Activated T-cell treated with anti-CD3 and anti-CD28 coated beads, Interleukin-2, amount 50 U/mL, for 72 hours (primary cell): ENCODE measurements around the gene DNAJC12. TPM values are rescaled to one million over a fixed set of nuclear protein-coding genes. Genes with fewer than 3 reads are reported as not detected.
"Not testable (repeated sequence)": the region's sequence is repeated elsewhere in the genome, so short reads cannot be mapped to it uniquely, and the experiment has no call there.

Source experiments
- ATAC-seq, 2 donors: fragments of 150-1000 bp; cut with Tn5 transposase; replicated peaks in 1 of 2; 2 replicates each; pipeline ENCODE4 v1.10.0; 2021; ENCODE audit warnings: moderate library complexity in 2 of 2, mild to moderate bottlenecking in 1 of 2
- DNase-seq, 2 donors: peaks; one replicate each; pipeline ENCODE4 v3.0.0; 2021 to 2022; ENCODE audit warnings: mixed read lengths in 1 of 2
- H3K27ac Mint-ChIP-seq: one replicate; pipeline ENCODE4 v1.8.0; 2022; ENCODE audit warnings: mild to moderate bottlenecking, moderate library complexity, mixed read lengths
- H3K27me3 Mint-ChIP-seq: one replicate; pipeline ENCODE4 v1.8.0; 2022; ENCODE audit warnings: low read depth, mixed read lengths
- H3K36me3 Mint-ChIP-seq, 2 donors: one replicate each; pipeline ENCODE4 v1.8.0; 2022; ENCODE audit warnings: mixed read lengths in 2 of 2, mild to moderate bottlenecking in 1 of 2; ENCODE audit not compliant: insufficient read depth in 2 of 2
- H3K4me1 Mint-ChIP-seq: one replicate; pipeline ENCODE4 v1.8.0; 2022; ENCODE audit warnings: low read depth, mixed read lengths
- H3K4me3 Mint-ChIP-seq, 2 donors: one replicate each; pipeline ENCODE4 v1.8.0; 2022; ENCODE audit warnings: mild to moderate bottlenecking in 2 of 2, mixed read lengths in 2 of 2, moderate library complexity in 2 of 2
- H3K9me3 Mint-ChIP-seq, 2 donors: one replicate each; pipeline ENCODE4 v1.8.0; 2022; ENCODE audit warnings: mixed read lengths in 2 of 2
- total RNA-seq, 2 donors: library from RNA; stranded (reverse); gene quantifications; one replicate each; pipeline ENCODE4 v1.2.3, GENCODE V29; 2022

DNAJC12 gene
- total RNA-seq, 2 donors from 2014 or later, result 35.6 to 36.4 TPM

DNA sequence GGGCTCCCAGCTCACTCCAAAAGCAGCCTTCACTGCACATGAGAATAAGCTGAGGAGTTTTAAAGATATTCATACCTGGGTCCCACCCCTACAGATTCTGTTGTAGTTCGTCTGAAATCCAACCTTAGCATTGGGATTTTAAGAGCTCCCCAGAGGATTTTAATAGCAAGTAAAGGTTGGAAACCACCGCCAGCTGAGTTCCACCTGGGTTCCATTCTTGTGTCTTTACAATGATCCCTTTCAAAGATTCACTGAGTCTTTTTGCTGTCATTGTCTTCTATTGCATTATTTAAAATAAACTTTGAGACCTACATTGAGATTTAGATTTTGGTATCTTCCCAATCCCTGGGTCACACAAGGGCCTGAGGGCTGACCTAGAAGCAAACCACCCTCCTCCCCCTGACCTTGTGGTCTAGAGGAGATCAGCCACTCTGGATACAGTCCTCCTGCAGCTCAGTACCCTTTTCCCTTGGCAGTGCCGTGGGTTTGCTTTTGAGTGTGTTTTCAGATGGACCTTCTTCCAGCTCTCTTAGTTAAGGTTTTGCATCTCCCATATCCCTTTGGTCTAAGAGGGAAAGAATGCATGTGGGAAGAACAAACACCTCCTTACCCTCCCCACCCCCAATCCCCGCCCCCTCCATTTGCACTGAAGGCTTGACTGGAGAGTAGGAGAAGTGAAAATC is 23.9 kb upstream of the DNAJC12 start:
- Mint-ChIP-seq H3K4me1 (no peaks in the 10 kb centered on the region), H3K4me3 (no peak overlapping the region), H3K36me3 (no peaks in the 10 kb centered on the region), H3K27ac (no peak overlapping the region), H3K27me3 (no peaks in the 10 kb centered on the region), H3K9me3 (no peaks in the 10 kb centered on the region)
- no peak for DNase-seq
- ATAC-seq, result no peak

DNA sequence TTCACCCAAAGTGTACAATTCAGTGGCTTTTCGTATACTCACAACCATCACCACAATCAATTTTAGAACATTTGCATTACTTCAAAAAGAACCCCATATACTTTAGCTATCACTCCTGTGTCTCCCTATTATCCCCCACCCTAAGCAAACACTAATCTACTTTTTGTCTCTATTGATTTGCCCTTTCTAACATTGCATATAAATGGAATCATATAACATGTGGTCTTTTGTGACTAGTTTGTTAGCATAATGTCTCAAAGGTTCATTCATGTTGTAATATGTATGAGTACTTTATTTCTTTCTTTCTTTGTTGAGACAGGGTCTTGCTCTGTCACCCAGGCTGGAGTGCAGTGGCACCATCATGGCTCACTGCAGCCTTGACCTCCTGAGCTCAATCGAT is 21.0 kb upstream of the DNAJC12 start:
- no peak overlapping the region for H3K4me3 Mint-ChIP-seq
- ATAC-seq, result no peak

DNA sequence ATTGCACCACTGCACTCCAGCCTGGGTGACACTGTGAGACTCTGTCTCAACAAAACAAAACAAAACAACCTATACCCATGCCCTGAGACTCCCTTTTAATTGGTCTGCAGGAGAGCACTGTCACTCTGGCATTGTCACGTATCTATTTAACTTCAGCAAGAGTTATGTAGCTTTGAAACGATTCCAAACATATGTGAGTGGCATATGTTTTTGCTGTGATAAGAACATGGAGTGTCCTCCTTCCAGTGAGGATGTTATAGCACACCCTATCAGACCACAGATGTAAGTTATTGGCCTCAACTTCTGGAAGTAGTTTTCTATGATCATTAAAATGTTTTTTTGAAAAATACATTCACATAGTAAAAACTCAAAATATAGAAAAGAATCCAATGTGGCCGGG is 15.5 kb upstream of the DNAJC12 start:
- no peak for ATAC-seq
- H3K27me3 Mint-ChIP-seq, result no peaks in the 10 kb centered on the region
- H3K36me3 Mint-ChIP-seq, result peaks cover 7 to 8% of the 10 kb centered on the region in 2 donors
- DNase-seq, result no peak
- H3K9me3 Mint-ChIP-seq, result peaks cover 0 to 2% of the 10 kb centered on the region in 2 donors
- H3K4me1 Mint-ChIP-seq, result peaks cover 16% of the 10 kb centered on the region
- H3K27ac Mint-ChIP-seq, result no peak overlapping the region
- no peak overlapping the region for H3K4me3 Mint-ChIP-seq

More for the DNA sequence above, 21.0 kb upstream of the DNAJC12 start:
- DNase-seq, result no peak
- Mint-ChIP-seq H3K9me3 (no peaks in the 10 kb centered on the region), H3K36me3 (no peaks in the 10 kb centered on the region), H3K4me1 (no peaks in the 10 kb centered on the region), H3K27ac (no peak overlapping the region), H3K27me3 (no peaks in the 10 kb centered on the region)

DNA sequence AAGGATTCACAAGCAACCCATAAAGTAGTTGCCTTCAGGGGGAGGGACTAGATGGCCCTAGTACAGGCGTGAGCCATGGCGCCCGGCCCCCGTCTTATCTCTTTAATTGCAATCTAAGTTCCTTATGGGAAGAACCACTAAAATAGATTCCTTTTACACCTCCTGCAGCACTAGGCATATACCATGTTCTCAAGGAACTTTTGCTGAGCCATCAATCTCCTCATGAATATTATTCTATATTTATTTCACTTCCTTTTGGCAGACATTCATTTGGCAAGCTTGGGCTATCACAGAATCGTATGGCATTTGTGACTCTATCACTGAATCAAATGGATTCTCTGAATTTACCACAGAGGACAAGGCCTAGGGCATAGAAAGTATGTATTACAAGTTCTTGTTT is 14.8 kb upstream of the DNAJC12 start:
- Mint-ChIP-seq H3K4me3 (no peak overlapping the region), H3K36me3 (peaks cover 7 to 8% of the 10 kb centered on the region in 2 donors), H3K9me3 (peaks cover 0 to 2% of the 10 kb centered on the region in 2 donors), H3K27me3 (no peaks in the 10 kb centered on the region), H3K4me1 (peaks cover 16% of the 10 kb centered on the region), H3K27ac (no peak overlapping the region)
- DNase-seq (no peak), ATAC-seq (no peak)

DNA sequence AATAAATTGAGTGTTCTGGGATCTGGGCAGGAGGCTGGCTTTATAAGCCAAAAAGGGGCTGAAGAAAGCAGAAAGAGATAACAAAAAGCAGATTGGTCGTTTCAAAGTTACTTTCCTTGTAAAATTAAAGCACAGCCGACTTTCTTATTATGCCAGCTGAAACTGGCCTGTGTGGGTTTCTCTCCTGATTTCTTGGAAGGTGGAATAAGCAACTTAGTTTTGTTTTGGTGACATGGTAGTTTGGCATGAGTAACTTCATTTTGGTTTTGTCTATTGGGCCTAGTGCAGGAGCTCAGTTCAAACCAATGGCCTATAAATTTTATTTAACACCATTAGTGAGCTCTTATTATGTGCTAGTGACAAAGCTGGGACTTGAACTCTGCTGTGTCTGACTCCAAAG is 13.2 kb upstream of the DNAJC12 start:
- H3K9me3 Mint-ChIP-seq, result peaks cover 0 to 2% of the 10 kb centered on the region in 2 donors
- peaks cover 7 to 8% of the 10 kb centered on the region in 2 donors for H3K36me3 Mint-ChIP-seq
- H3K27ac Mint-ChIP-seq, result no peak overlapping the region
- peaks cover 16% of the 10 kb centered on the region for H3K4me1 Mint-ChIP-seq
- ATAC-seq (no peak), DNase-seq (no peak)
- no peaks in the 10 kb centered on the region for H3K27me3 Mint-ChIP-seq
- peak overlapping the region in 1 of 2 donors; percentile 9 for H3K4me3 Mint-ChIP-seq

DNA sequence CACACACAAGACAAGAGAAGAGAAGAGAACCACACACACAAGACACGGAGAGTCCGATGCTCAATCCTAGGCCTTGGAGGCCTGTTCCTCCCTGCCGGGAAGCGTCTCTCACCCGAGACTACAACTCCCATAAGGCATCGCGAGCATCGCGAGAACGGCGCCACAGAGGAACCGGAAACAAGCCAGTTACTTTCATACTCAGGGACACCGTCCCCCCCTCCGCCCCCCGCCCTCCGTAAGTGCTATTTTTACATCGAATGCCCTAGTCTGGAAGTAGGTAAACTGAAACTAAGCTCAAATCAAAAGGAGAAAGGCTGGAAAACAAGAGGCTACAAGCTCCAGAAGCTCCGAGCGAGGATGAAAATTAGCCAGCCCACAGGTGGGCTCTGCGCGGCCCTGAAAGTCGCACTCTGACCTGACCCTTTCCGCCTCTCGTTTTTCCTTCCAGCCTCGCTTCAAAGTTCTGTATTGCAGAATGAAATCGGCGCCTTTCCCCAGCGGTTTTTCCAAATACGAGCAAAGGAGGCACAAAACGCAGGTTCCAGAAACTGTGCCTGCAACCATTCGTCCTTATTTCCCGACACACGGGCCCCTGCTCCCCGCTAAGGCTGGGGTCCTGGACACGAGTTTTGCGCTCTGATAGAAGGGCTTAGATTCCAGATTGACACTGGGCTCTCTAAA is 11.5 kb upstream of the DNAJC12 start:
- no peaks in the 10 kb centered on the region for H3K27me3 Mint-ChIP-seq
- peaks cover 0 to 2% of the 10 kb centered on the region in 2 donors for H3K9me3 Mint-ChIP-seq
- peak; percentile 96 to 98 for ATAC-seq
- peaks cover 7 to 8% of the 10 kb centered on the region in 2 donors for H3K36me3 Mint-ChIP-seq
- peak; percentile 94 for DNase-seq
- H3K4me1 Mint-ChIP-seq, result peaks cover 16% of the 10 kb centered on the region
- H3K4me3 Mint-ChIP-seq, result peak overlapping the region; percentile 94 to 99
- H3K27ac Mint-ChIP-seq, result peak overlapping the region; percentile 94

DNA sequence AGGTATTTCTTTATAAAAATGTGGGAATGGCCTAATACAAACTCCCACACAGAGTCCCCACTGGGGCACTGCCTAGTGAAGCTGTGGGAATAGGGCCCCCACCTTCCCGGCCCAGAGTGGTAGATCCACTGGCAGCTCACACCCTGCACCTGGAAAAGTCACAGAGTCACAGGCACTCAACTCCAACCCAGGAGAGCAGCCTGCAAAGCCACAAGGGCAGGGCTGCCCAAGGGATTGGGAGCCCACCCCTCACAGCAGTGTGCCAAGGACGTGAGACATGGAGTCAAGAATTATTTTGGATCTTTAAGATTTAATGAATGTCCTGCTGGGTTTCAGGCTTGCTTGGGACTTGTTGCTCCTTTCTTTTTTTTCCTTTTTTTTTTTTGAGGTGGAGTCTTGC is 5.3 kb upstream of the DNAJC12 start:
- ATAC-seq (no peak), DNase-seq (no peak)
- H3K9me3 Mint-ChIP-seq, result peaks cover 2% of the 10 kb centered on the region in 2 donors
- H3K36me3 Mint-ChIP-seq, result peaks cover 0 to 5% of the 10 kb centered on the region in 2 donors
- H3K4me3 Mint-ChIP-seq, result no peak overlapping the region
- H3K27me3 Mint-ChIP-seq, result no peaks in the 10 kb centered on the region
- H3K27ac Mint-ChIP-seq, result no peak overlapping the region
- no peaks in the 10 kb centered on the region for H3K4me1 Mint-ChIP-seq

DNA sequence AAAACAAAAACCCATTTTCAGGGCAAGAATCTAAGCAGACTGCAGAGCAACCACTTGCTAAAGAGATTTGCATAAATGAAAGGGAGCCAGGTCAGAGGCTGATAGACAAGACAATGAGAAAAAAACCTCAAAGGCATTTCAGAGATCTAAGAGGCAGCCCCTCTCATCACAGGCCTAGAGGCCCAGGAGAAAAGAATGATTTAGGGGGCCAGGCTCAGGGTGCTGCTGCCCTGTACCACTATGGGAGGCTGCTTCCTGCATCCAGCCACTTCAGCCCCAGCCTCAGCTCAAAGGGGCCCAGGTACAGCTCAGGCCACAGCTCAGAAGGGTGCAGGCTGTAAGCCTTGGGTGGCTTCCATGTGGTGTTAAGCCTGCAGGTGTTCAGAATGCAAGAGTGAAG is 3.7 kb upstream of the DNAJC12 start:
- H3K27ac Mint-ChIP-seq, result no peak overlapping the region
- H3K4me1 Mint-ChIP-seq, result peaks cover 7% of the 10 kb centered on the region
- peaks cover 2% of the 10 kb centered on the region in 2 donors for H3K9me3 Mint-ChIP-seq
- no peaks in the 10 kb centered on the region for H3K27me3 Mint-ChIP-seq
- H3K36me3 Mint-ChIP-seq, result peaks cover 0 to 5% of the 10 kb centered on the region in 2 donors
- ATAC-seq, result no peak
- no peak overlapping the region for H3K4me3 Mint-ChIP-seq
- DNase-seq, result no peak

DNA sequence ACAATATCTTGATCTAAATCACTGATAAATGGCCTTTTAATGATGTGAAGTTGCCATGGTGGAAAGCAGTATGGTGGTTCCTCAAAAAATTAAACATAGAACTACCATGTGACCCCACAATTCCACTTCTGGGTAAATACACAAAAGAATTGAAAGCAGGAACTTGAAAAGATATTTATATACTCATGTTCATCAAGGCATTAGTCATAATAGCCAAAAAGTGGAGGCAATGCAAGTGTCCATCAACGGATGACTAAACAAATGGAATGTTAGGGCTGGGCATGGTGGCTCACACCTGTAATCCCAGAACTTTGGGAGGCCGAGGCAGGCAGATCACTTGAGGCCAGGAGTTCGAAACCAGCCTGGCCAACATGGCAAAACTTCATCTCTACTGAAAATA is 2.0 kb upstream of the DNAJC12 start:
- no peak overlapping the region for H3K27ac Mint-ChIP-seq
- peaks cover 7% of the 10 kb centered on the region for H3K4me1 Mint-ChIP-seq
- H3K36me3 Mint-ChIP-seq, result peaks cover 0 to 5% of the 10 kb centered on the region in 2 donors
- DNase-seq (no peak), ATAC-seq (no peak)
- no peak overlapping the region for H3K4me3 Mint-ChIP-seq
- H3K9me3 Mint-ChIP-seq, result peaks cover 2% of the 10 kb centered on the region in 2 donors
- no peaks in the 10 kb centered on the region for H3K27me3 Mint-ChIP-seq

DNA sequence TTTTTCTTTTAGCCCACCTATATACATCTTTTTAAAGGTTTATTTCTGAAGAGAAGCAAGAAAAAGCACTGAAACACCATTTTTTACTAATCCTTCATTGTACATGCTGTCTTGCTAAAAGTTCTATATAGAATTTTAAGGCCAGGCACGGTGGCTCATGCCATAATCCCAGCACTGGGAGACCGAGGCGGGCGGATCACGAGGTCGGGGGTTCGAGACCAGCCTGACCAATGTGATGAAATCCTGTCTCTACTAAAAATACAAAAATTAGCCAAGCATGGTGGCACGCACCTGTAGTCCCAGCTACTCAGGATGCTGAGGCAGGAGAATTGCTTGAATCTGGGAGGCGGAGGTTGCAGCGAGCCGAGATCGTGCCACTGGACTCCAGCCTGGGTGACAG is 1.5 kb upstream of the DNAJC12 start:
- H3K27ac Mint-ChIP-seq, H3K36me3 Mint-ChIP-seq, H3K4me1 Mint-ChIP-seq, H3K9me3 Mint-ChIP-seq, DNase-seq, H3K27me3 Mint-ChIP-seq, ATAC-seq, H3K4me3 Mint-ChIP-seq: not testable (repeated sequence)

DNA sequence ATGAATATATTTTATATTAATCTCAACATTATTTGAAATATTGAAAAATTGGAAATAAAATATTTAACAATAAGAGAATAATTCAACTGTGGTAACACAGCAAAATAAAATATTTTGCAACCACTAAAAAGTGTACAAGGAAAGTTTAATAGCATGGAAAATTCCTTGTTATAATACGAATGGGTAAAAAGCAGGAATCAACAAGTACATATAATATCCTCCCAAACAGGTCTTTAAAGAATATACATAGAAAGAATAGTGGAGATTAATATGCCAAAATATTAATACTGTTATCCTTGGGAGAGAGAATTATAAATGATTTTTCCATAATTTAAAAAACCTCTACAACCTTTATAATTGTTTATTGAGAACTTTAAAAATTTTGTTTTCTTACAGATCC is 1.0 kb downstream of the DNAJC12 start:
- H3K36me3 Mint-ChIP-seq, result peaks cover 0 to 2% of the 10 kb centered on the region in 2 donors
- H3K4me1 Mint-ChIP-seq, result peaks cover 7% of the 10 kb centered on the region
- peaks cover 2% of the 10 kb centered on the region in 2 donors for H3K9me3 Mint-ChIP-seq
- DNase-seq (no peak), ATAC-seq (no peak)
- no peak overlapping the region for H3K27ac Mint-ChIP-seq
- no peak overlapping the region for H3K4me3 Mint-ChIP-seq
- H3K27me3 Mint-ChIP-seq, result no peaks in the 10 kb centered on the region

DNA sequence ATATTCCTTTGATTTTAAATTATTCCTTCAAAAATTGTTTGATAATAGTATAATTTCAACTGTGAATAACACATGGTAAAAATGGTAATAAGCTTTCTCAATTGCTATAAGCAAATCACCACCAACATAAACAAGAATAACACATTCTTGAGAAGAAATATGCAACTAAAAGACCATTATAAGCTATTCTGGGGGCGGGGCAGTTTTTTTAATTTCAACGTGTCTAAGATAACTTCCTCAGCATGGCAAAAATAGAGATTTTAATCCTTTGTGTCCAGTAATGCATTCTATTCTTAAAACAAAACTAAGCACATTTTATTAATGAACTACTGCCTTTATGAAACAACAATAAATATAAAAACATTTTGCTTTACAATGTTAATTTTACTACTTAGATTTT is 1.5 kb downstream of the DNAJC12 start:
- peaks cover 0 to under 1% of the 10 kb centered on the region in 2 donors for H3K9me3 Mint-ChIP-seq
- no peak overlapping the region for H3K27ac Mint-ChIP-seq
- ATAC-seq, result no peak
- H3K4me1 Mint-ChIP-seq, result peaks cover 7% of the 10 kb centered on the region
- H3K36me3 Mint-ChIP-seq, result no peaks in the 10 kb centered on the region
- H3K27me3 Mint-ChIP-seq, result no peaks in the 10 kb centered on the region
- DNase-seq, result no peak
- peak overlapping the region; percentile 25 to 70 for H3K4me3 Mint-ChIP-seq

DNA sequence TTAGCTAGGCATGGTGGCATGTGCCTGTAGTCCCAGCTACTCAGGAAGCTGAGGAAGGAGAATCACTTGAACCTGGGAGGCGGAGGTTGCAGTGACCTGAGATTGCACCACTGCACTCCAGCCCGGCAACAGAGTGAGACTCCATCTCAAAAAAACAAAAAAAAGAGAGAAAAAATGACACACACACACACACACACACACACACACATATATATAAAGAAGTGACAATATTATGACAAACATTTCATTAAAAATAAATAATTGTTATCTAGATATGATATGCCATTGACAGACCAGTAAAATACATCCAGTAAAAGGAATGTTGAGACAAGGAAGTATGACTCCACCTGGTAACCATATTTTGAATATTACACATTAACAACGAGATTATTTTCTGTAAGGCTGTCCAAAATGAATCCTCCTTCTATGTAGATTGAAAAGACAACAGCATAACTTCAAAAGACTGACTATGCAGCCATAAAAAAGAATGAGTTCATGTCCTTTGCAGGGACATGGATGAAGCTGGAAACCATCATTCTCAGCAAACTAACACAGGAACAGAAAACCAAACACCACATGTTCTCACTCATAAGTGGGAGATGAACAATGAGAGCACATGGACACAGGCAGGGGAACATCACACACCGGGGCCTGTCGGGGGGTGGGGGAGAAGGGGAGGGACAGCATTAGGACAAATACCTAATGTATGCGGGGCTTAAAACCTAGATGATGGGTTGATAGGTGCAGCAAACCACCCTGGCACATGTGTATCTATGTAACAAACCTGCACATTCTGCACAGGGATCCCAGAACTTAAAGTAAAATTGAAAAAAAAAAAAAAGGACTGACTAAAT is 2.2 kb downstream of the DNAJC12 start:
- DNase-seq, H3K36me3 Mint-ChIP-seq, H3K27ac Mint-ChIP-seq, H3K4me1 Mint-ChIP-seq, ATAC-seq, H3K9me3 Mint-ChIP-seq, H3K27me3 Mint-ChIP-seq: not testable (repeated sequence)
- peak overlapping the region; percentile 51 to 70 for H3K4me3 Mint-ChIP-seq
